ENCODE results near the gene RGS8. TPM values are rescaled to one million over a fixed set of nuclear protein-coding genes. Genes with fewer than 3 reads are reported as not detected.

The RGS8 gene
- total and polyA plus RNA-seq, 2 donors (not counting 1 experiment from before 2014, with no cell fraction given): not detected

DNA sequence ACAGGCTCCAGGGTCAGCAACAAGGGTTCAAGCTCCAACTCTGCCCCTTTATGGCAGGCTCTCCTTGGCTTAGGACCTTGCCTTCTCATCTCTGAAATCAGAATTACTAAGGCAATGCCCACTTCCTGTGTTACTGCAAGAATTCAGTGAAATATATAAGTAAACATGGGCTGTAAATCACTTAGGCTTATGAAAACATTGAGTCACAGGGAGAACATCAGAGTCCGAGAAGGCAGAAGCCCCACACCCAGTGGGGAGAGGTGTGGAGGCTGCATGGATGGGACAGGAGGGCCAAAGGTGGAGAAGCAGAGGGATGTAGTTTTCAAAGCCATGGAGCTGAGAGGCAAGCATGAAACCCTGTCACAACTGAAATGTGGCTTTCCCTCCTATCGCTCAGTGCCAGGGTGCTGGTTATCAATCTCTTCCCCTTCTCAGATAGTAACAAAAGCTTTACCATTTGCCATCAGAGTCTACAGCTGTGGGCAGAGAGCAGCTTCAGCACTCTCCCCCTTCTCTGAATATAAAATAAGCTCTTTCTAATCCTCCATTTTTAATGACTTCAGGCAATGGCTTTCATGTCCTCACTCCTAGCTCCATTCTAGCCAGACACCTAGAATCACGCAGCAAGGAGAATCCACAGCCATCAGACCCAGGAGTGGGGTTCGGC is 3.4 kb downstream of the RGS8 start:
- no peaks in the 10 kb centered on the region for H3K79me2 ChIP-seq (ENCODE audit: control insufficient read depth, insufficient read depth, low read length)
- POLR2A ChIA-PET: no interaction called here
- H3K36me3 ChIP-seq (replicated peaks in 1 of 2; ENCODE audit: control extremely low read depth in 1 of 2, control insufficient read depth in 1 of 2, extremely low read depth in 1 of 2, insufficient read depth in 2 of 2, low read length in 1 of 2): no peaks in the 10 kb centered on the region
- ATAC-seq (ENCODE audit: low read depth) (no peak), DNase-seq (no peak)
- no peak overlapping the region for H3K27ac ChIP-seq (ENCODE audit: low read length in 2 of 2)
- no peak overlapping the region for H2AFZ ChIP-seq (ENCODE audit: insufficient read depth, low read depth, low read length, poor library complexity, severe bottlenecking)
- intact Hi-C loops (cut with micrococcal nuclease): no loop called here
- no peak overlapping the region for H3K9ac ChIP-seq (ENCODE audit: low read length)
- no peaks in the 10 kb centered on the region for H3K9me3 ChIP-seq (ENCODE audit: control extremely low read depth in 1 of 3, control insufficient read depth in 2 of 3, insufficient read depth in 1 of 3, low read length in 2 of 3)
- no peaks in the 10 kb centered on the region for H4K20me1 ChIP-seq (ENCODE audit: control insufficient read depth, insufficient read depth, low read length, poor library complexity, severe bottlenecking)
- H3K4me3 ChIP-seq (ENCODE audit: control extremely low read depth in 1 of 5, extremely low read depth in 1 of 5, insufficient read depth in 1 of 5, low read depth in 2 of 5, low read length in 4 of 5): no peak overlapping the region
- Mint-ChIP-seq H3K27ac (no peak overlapping the region), H3K4me1 (peaks cover 20% of the 10 kb centered on the region), H3K9me3 (ENCODE audit: insufficient read depth) (no peaks in the 10 kb centered on the region), H3K4me3 (no peak overlapping the region), H3K27me3 (peaks cover 17% of the 10 kb centered on the region)
- H3K27me3 ChIP-seq (replicated peaks in 1 of 4; ENCODE audit: control extremely low read depth in 1 of 4, control insufficient read depth in 3 of 4, insufficient read depth in 4 of 4, low read length in 3 of 4): peaks cover 0 to 21% (median 10%) of the 10 kb centered on the region in 4 experiments
- H3K4me2 ChIP-seq (replicated peaks; ENCODE audit: low read depth, low read length, poor library complexity, severe bottlenecking): no peak overlapping the region
- CTCF ChIA-PET: no interaction called here
- TF ChIP-seq EZH2 (IDR thresholded peaks at IDR 0.05; ENCODE audit: borderline replicate concordance, insufficient read depth, low read depth, low read length, poor library complexity, severe bottlenecking): no peak
- TF ChIP-seq, protein P1, sequence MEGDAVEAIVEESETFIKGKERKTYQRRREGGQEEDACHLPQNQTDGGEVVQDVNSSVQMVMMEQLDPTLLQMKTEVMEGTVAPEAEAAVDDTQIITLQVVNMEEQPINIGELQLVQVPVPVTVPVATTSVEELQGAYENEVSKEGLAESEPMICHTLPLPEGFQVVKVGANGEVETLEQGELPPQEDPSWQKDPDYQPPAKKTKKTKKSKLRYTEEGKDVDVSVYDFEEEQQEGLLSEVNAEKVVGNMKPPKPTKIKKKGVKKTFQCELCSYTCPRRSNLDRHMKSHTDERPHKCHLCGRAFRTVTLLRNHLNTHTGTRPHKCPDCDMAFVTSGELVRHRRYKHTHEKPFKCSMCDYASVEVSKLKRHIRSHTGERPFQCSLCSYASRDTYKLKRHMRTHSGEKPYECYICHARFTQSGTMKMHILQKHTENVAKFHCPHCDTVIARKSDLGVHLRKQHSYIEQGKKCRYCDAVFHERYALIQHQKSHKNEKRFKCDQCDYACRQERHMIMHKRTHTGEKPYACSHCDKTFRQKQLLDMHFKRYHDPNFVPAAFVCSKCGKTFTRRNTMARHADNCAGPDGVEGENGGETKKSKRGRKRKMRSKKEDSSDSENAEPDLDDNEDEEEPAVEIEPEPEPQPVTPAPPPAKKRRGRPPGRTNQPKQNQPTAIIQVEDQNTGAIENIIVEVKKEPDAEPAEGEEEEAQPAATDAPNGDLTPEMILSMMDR (IDR thresholded peaks at IDR 0.05): no peak
- peaks cover 16 to 17% of the 10 kb centered on the region in 2 donors for H3K4me1 ChIP-seq (ENCODE audit: control insufficient read depth in 2 of 2, insufficient read depth in 2 of 2, low read length in 2 of 2)
- WGBS (ENCODE audit: insufficient coverage): 81% methylated on average over 3 of the region's 4 CpGs

DNA sequence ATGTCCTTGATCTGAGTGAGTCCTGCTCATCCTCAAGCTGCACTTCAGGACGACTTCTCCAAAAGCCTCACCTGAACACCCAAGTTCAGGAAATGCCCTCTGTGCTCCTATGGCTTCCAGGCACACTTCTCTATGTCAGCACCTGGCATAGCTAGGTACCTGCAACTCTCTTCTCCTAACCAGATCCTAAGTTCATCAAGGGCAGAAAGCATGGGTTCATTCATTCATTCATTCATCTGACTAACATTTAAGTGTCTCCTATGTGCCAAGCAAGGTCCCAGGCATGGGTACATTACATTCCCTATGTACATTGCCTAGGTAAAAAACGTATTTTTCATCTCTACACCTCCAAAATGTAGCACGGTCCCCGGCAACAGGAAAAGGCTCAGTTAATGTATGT is 4.0 kb downstream of the RGS8 start:
- no peak for TF ChIP-seq EZH2 (IDR thresholded peaks at IDR 0.05; ENCODE audit: borderline replicate concordance, insufficient read depth, low read depth, low read length, poor library complexity, severe bottlenecking)
- TF ChIP-seq, protein P1 (IDR thresholded peaks at IDR 0.05): no peak
- WGBS (ENCODE audit: insufficient coverage): 84% methylated on average over 1 of the region's 4 CpGs

More for the DNA sequence above, 4.0 kb downstream of the RGS8 start:
- H3K4me3 Mint-ChIP-seq: no peak overlapping the region
- Histone ChIP-seq H3K36me3 (replicated peaks in 1 of 2; ENCODE audit: control extremely low read depth in 1 of 2, control insufficient read depth in 1 of 2, extremely low read depth in 1 of 2, insufficient read depth in 2 of 2, low read length in 1 of 2) (no peaks in the 10 kb centered on the region), H2AFZ (ENCODE audit: insufficient read depth, low read depth, low read length, poor library complexity, severe bottlenecking) (no peak overlapping the region), H3K4me2 (replicated peaks; ENCODE audit: low read depth, low read length, poor library complexity, severe bottlenecking) (no peak overlapping the region), H4K20me1 (ENCODE audit: control insufficient read depth, insufficient read depth, low read length, poor library complexity, severe bottlenecking) (no peaks in the 10 kb centered on the region), H3K79me2 (ENCODE audit: control insufficient read depth, insufficient read depth, low read length) (no peaks in the 10 kb centered on the region), H3K27me3 (replicated peaks in 1 of 4; ENCODE audit: control extremely low read depth in 1 of 4, control insufficient read depth in 3 of 4, insufficient read depth in 4 of 4, low read length in 3 of 4) (peaks cover 0 to 20% (median 10%) of the 10 kb centered on the region in 4 experiments), H3K4me3 (ENCODE audit: control extremely low read depth in 1 of 5, extremely low read depth in 1 of 5, insufficient read depth in 1 of 5, low read depth in 2 of 5, low read length in 4 of 5) (no peak overlapping the region), H3K27ac (ENCODE audit: low read length in 2 of 2) (no peak overlapping the region), H3K4me1 (ENCODE audit: control insufficient read depth in 2 of 2, insufficient read depth in 2 of 2, low read length in 2 of 2) (peaks cover 16 to 17% of the 10 kb centered on the region in 2 donors), H3K9ac (ENCODE audit: low read length) (no peak overlapping the region), H3K9me3 (ENCODE audit: control extremely low read depth in 1 of 3, control insufficient read depth in 2 of 3, insufficient read depth in 1 of 3, low read length in 2 of 3) (no peaks in the 10 kb centered on the region)
- POLR2A ChIA-PET: no interaction called here
- peaks cover 20% of the 10 kb centered on the region for H3K4me1 Mint-ChIP-seq
- H3K27ac Mint-ChIP-seq: no peak overlapping the region
- intact Hi-C loops (cut with micrococcal nuclease): no loop called here
- no peaks in the 10 kb centered on the region for H3K9me3 Mint-ChIP-seq (ENCODE audit: insufficient read depth)
- peaks cover 17% of the 10 kb centered on the region for H3K27me3 Mint-ChIP-seq
- no peak for ATAC-seq (ENCODE audit: low read depth)
- CTCF ChIA-PET: no interaction called here
- no peak for DNase-seq
